ENCODE results near the gene GSK3B. TPM values are rescaled to one million over a fixed set of nuclear protein-coding genes. Genes with fewer than 3 reads are reported as not detected.

The GSK3B gene
- total RNA-seq, 6 experiments from 2014 or later = 14.4 to 19.4 (median 18.4) TPM

GRCh38 chr3:119795849-119796248, 298.4 kb downstream of the GSK3B start:
- Histone ChIP-seq H3K4me1 (peaks cover 0 to 73% (median 23%) of the 10 kb centered on the region in 4 donors), H3K9me3 (no peaks in the 10 kb centered on the region), H3K4me3 (peak overlapping the region in 2 of 3 donors; percentile 29 to 32), H3K27ac (peak overlapping the region in 2 of 3 donors; percentile 76 to 94), H3K36me3 (no peaks in the 10 kb centered on the region), H3K27me3 (no peaks in the 10 kb centered on the region)
- 74% methylated on average over 3 of the region's 3 CpGs for WGBS (ENCODE audit: insufficient coverage, low coverage, low lambda C conversion rate, missing lambda C conversion rate)
- intact Hi-C loops (cut with DNase I) = no loop called here
- ATAC-seq = peak; percentile 73 to 77 (median 76)
- TF ChIP-seq CTCF (IDR thresholded peaks at IDR 0.05) (no peak), POLR2A (IDR thresholded peaks at IDR 0.05) (no peak)
- peak in 1 of 3 donors; percentile 66 for DNase-seq

- H3K4me1 ChIP-seq = peaks cover 0 to 81% (median 24%) of the 10 kb centered on the region in 4 donors
- no peaks in the 10 kb centered on the region for H3K27me3 ChIP-seq
- H3K36me3 ChIP-seq = no peaks in the 10 kb centered on the region
- H3K4me3 ChIP-seq = peak overlapping the region in 2 of 3 donors; percentile 29 to 32
- 10% methylated on average over 5 of the region's 5 CpGs for WGBS (ENCODE audit: insufficient coverage, low coverage, low lambda C conversion rate, missing lambda C conversion rate)
- intact Hi-C loops (cut with DNase I) = no loop called here
- DNase-seq = peak; percentile 80 to 94 (median 94)
- no peaks in the 10 kb centered on the region for H3K9me3 ChIP-seq
- peak overlapping the region; percentile 51 to 94 (median 76) for H3K27ac ChIP-seq
- ATAC-seq = peak; percentile 90 to 94 (median 90)
- TF ChIP-seq POLR2A (IDR thresholded peaks at IDR 0.05) = peak; percentile 26
- no peak for TF ChIP-seq CTCF (IDR thresholded peaks at IDR 0.05)
Measured at GRCh38 chr3:119794971-119795612, 299.2 kb downstream of the GSK3B start.

- H3K4me3 ChIP-seq = peak overlapping the region in 1 of 3 donors; percentile 14
- intact Hi-C loops (cut with DNase I) = no loop called here
- 52% methylated on average over 2 of the region's 2 CpGs for WGBS (ENCODE audit: insufficient coverage, low coverage, low lambda C conversion rate, missing lambda C conversion rate)
Measured at GRCh38 chr3:119794401-119794800, 299.8 kb downstream of the GSK3B start.

GRCh38 chr3:119792270-119792669, 302.0 kb downstream of the GSK3B start:
- 47% methylated on average over 3 of the region's 8 CpGs for WGBS (ENCODE audit: insufficient coverage, low coverage, low lambda C conversion rate, missing lambda C conversion rate)
- H3K36me3 ChIP-seq = no peaks in the 10 kb centered on the region
- no peaks in the 10 kb centered on the region for H3K27me3 ChIP-seq
- H3K4me3 ChIP-seq = no peak overlapping the region
- H3K27ac ChIP-seq = peak overlapping the region in 2 of 3 donors; percentile 22 to 94
- H3K4me1 ChIP-seq = peaks cover 0 to 73% (median 23%) of the 10 kb centered on the region in 4 donors
- peak in 1 of 3 donors; percentile 71 for DNase-seq
- no peaks in the 10 kb centered on the region for H3K9me3 ChIP-seq
- intact Hi-C loops (cut with DNase I) = no loop called here
- no peak for TF ChIP-seq POLR2A (IDR thresholded peaks at IDR 0.05)
- no peak for TF ChIP-seq CTCF (IDR thresholded peaks at IDR 0.05)
- ATAC-seq = peak in 2 of 4 donors; percentile 20 to 30

More at GRCh38 chr3:119794401-119794800, 299.8 kb downstream of the GSK3B start:
- Histone ChIP-seq H3K27ac (peak overlapping the region; percentile 51 to 94 (median 76)), H3K36me3 (no peaks in the 10 kb centered on the region), H3K27me3 (no peaks in the 10 kb centered on the region), H3K4me1 (peaks cover 0 to 87% (median 24%) of the 10 kb centered on the region in 4 donors), H3K9me3 (no peaks in the 10 kb centered on the region)
- peak in 1 of 4 donors; percentile 0 for ATAC-seq
- TF ChIP-seq POLR2A (IDR thresholded peaks at IDR 0.05) (no peak), CTCF (IDR thresholded peaks at IDR 0.05) (no peak)
- DNase-seq = no peak
